Lower lobe of right lung (tissue), 2 donors: ENCODE results near the gene MPPE1. TPM values are rescaled to one million over a fixed set of nuclear protein-coding genes. Genes with fewer than 3 reads are reported as not detected.

Experiments used
- ATAC-seq, 2 donors: fragments of 200-7000 bp; cut with Tn5 transposase; one replicate each; pipeline ENCODE4 v1.9.1; 2020 to 2022; ENCODE audit warnings: mild to moderate bottlenecking in 2 of 2, moderate library complexity in 2 of 2
- DNase-seq: peaks from one replicate; pipeline ENCODE4 v3.0.0-alpha.2; 2020
- H3K27ac ChIP-seq: fragments of 200-600 bp; one replicate; pipeline ENCODE4 v1.8.0; 2022
- H3K27me3 ChIP-seq: fragments of 200-600 bp; one replicate; pipeline ENCODE4 v1.8.0; 2022; ENCODE audit warnings: low read depth
- H3K36me3 ChIP-seq: fragments of 200-600 bp; one replicate; pipeline ENCODE4 v1.8.0; 2022; ENCODE audit warnings: mild to moderate bottlenecking
- H3K4me1 ChIP-seq: fragments of 200-600 bp; one replicate; pipeline ENCODE4 v1.8.0; 2022
- H3K4me3 ChIP-seq: fragments of 200-600 bp; one replicate; pipeline ENCODE4 v1.8.0; 2022; ENCODE audit warnings: mild to moderate bottlenecking
- H3K9me3 ChIP-seq: fragments of 200-600 bp; one replicate; pipeline ENCODE4 v1.8.0; 2022
- intact Hi-C: fragments of 100-400 bp; cut with DNase I; formaldehyde crosslinking; loops from one replicate; pipeline ENCODE4 v1.11.0; 2022
- total RNA-seq: library from RNA; stranded (reverse); fragmentation: NEBNext Ultra II Directional; extraction: Animal tissue kit (Norgen Biotek cat#: 25700); gene quantifications from one replicate; pipeline ENCODE4 v1.2.1, GENCODE V29; 2021
- TF ChIP-seq, protein P1 (sequence below): fragments of 200-600 bp; IDR thresholded peaks from one replicate; pipeline ENCODE4 v1.8.0; 2022; ENCODE audit warnings: antibody characterized with exemption, mild to moderate bottlenecking
- donor health status: DM: no; HTN: yes; CAD: no; lungs with severe emphysema.

MPPE1 gene
- total RNA-seq, 1 donor from 2014 or later = 62.1 TPM

- ATAC-seq (no peak), DNase-seq (no peak)
- H3K4me1 ChIP-seq = no peaks in the 10 kb centered on the region
- TF ChIP-seq, protein P1, sequence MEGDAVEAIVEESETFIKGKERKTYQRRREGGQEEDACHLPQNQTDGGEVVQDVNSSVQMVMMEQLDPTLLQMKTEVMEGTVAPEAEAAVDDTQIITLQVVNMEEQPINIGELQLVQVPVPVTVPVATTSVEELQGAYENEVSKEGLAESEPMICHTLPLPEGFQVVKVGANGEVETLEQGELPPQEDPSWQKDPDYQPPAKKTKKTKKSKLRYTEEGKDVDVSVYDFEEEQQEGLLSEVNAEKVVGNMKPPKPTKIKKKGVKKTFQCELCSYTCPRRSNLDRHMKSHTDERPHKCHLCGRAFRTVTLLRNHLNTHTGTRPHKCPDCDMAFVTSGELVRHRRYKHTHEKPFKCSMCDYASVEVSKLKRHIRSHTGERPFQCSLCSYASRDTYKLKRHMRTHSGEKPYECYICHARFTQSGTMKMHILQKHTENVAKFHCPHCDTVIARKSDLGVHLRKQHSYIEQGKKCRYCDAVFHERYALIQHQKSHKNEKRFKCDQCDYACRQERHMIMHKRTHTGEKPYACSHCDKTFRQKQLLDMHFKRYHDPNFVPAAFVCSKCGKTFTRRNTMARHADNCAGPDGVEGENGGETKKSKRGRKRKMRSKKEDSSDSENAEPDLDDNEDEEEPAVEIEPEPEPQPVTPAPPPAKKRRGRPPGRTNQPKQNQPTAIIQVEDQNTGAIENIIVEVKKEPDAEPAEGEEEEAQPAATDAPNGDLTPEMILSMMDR = no peak
- no peaks in the 10 kb centered on the region for H3K36me3 ChIP-seq
- H3K27ac ChIP-seq = no peak overlapping the region
- no peaks in the 10 kb centered on the region for H3K9me3 ChIP-seq
- intact Hi-C loops = no loop called here
- no peaks in the 10 kb centered on the region for H3K27me3 ChIP-seq
- no peak overlapping the region for H3K4me3 ChIP-seq
These were observed 41.4 kb downstream of the MPPE1 start for GRCh38 chr18:11866764-11867163.

DNA sequence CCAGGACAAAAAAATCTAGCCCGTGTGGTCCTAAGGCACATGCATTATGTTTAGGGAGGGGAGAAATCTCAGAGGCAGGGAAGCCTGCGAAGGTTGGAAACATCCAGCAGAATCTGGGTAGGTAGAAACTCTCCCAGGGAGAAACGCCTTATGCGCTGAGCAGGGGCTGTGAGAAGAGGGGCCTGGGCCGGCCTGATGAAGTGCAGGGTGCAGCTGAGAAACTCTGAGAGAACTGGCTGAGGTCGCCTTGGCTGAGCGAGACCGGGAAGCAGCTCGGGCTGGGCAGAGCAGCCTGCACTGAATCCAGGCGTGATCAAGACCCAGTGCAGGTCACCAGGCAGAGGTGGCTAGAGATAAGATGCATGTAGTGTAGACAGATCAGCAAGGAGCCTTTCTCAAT lies 41.8 kb downstream of the MPPE1 start:
- Histone ChIP-seq H3K4me1 (no peaks in the 10 kb centered on the region), H3K27me3 (no peaks in the 10 kb centered on the region), H3K27ac (no peak overlapping the region), H3K4me3 (no peak overlapping the region), H3K36me3 (no peaks in the 10 kb centered on the region), H3K9me3 (no peaks in the 10 kb centered on the region)
- DNase-seq (no peak), ATAC-seq (no peak)
- TF ChIP-seq, protein P1 = no peak
- intact Hi-C loops = no loop called here

DNA sequence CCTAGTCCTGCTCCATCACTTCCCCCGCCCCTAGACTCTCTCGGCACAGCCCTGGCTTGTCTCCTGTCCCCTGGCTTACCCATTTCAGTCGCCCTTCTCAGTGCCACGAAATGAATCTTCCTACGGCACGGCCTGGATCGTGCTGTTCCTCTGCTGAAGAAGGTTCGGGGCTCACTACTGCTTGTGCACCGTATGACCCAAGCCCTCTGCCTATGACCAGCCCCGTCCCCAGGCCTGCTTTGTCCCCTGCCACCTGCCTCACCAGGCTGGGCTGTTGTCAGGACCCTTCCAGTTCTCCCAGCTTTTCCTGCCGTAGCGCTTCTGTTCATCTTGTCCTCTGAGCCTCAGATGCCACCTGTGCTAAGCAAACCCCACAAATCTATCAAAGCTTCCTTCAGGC lies 43.0 kb downstream of the MPPE1 start:
- H3K36me3 ChIP-seq = no peaks in the 10 kb centered on the region
- intact Hi-C loops = no loop called here
- ATAC-seq = no peak

GRCh38 chr18:11864471-11864870 lies 43.6 kb downstream of the MPPE1 start:
- intact Hi-C loops = no loop called here
- Histone ChIP-seq H3K36me3 (no peaks in the 10 kb centered on the region), H3K4me3 (no peak overlapping the region), H3K27me3 (no peaks in the 10 kb centered on the region), H3K27ac (no peak overlapping the region), H3K4me1 (no peaks in the 10 kb centered on the region), H3K9me3 (no peaks in the 10 kb centered on the region)
- DNase-seq (no peak), ATAC-seq (no peak)
- TF ChIP-seq, protein P1 = no peak

More for the DNA sequence above, 43.0 kb downstream of the MPPE1 start:
- TF ChIP-seq, protein P1 = no peak
- no peaks in the 10 kb centered on the region for H3K4me1 ChIP-seq
- H3K4me3 ChIP-seq = no peak overlapping the region
- no peaks in the 10 kb centered on the region for H3K27me3 ChIP-seq
- no peak for DNase-seq
- H3K9me3 ChIP-seq = no peaks in the 10 kb centered on the region
- H3K27ac ChIP-seq = no peak overlapping the region

GRCh38 chr18:11862468-11863137 lies 45.5 kb downstream of the MPPE1 start:
- H3K27ac ChIP-seq = no peak overlapping the region
- no peak for DNase-seq

More at GRCh38 chr18:11862468-11863137, 45.5 kb downstream of the MPPE1 start:
- Histone ChIP-seq H3K27me3 (no peaks in the 10 kb centered on the region), H3K36me3 (no peaks in the 10 kb centered on the region), H3K4me1 (no peaks in the 10 kb centered on the region), H3K9me3 (no peaks in the 10 kb centered on the region), H3K4me3 (no peak overlapping the region)
- peak in 1 of 2 donors; percentile 15 for ATAC-seq
- TF ChIP-seq, protein P1 = no peak
- intact Hi-C loops = no loop called here
